Neural cell (in vitro differentiated cells): Measurements from ENCODE around the gene RNASE4.

ENCODE experiments used
- POLR2AphosphoS5 ChIP-seq: IDR thresholded peaks from 2 replicates; pipeline ENCODE4 v1.6.1; 2012
- TF ChIP-seq, protein P1 (sequence below): fragments of 450-650 bp; IDR thresholded peaks from 2 replicates; pipeline ENCODE4 v1.5.1; 2014; ENCODE audit warnings: antibody characterized with exemption, mild to moderate bottlenecking, moderate library complexity; ENCODE audit not compliant: poor library complexity, severe bottlenecking

DNA sequence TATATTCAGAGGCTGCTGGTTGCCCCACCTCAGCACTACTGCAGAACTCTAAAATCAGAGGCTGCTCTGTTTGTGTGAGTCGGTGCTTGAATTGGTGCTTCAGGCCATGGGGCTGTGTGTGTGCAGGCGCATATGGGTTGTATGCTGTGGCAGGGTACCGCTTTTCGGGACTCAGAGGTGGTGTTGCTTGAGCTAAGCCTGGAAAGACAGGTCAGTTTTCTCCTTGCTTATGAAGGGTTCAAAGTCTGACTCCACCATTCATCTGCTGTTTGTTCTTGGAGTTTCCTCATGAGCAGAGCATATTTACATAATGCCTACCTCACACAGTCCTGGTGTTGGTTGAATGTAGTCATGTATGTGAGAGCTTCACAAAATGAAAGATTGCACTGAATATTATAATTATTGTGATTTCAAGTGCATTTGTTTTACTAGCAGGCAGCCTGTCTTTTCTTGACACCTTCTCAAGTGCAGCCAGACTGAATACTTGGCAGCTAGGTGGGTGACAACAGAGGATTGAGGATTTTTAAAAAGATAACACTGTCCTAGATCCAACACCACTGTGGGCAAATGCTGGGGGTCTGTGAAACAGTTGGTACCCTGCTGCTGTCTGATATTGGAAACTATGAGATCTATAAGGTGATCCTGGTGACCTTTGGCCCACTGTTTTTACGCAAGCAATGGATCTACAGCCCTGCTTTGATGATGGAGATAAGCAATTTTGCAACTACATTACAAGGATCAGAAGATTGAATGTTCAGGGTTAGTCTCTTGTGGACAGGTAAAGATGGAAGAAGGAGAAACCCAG is 3.2 kb downstream of the RNASE4 start:
- TF ChIP-seq, protein P1, sequence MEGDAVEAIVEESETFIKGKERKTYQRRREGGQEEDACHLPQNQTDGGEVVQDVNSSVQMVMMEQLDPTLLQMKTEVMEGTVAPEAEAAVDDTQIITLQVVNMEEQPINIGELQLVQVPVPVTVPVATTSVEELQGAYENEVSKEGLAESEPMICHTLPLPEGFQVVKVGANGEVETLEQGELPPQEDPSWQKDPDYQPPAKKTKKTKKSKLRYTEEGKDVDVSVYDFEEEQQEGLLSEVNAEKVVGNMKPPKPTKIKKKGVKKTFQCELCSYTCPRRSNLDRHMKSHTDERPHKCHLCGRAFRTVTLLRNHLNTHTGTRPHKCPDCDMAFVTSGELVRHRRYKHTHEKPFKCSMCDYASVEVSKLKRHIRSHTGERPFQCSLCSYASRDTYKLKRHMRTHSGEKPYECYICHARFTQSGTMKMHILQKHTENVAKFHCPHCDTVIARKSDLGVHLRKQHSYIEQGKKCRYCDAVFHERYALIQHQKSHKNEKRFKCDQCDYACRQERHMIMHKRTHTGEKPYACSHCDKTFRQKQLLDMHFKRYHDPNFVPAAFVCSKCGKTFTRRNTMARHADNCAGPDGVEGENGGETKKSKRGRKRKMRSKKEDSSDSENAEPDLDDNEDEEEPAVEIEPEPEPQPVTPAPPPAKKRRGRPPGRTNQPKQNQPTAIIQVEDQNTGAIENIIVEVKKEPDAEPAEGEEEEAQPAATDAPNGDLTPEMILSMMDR: no peak
- TF ChIP-seq POLR2AphosphoS5: no peak
